GM12878 (cell line): ENCODE measurements around the gene GLMN. TPM values are rescaled to one million over a fixed set of nuclear protein-coding genes. Genes with fewer than 3 reads are reported as not detected.

Source experiments
- ATAC-seq: fragments of 200-7000 bp; cut with Tn5 transposase; 3 replicates; pipeline ENCODE4 v1.9.1; 2020; ENCODE audit warnings: mild to moderate bottlenecking, moderate library complexity
- BruUV-seq: library from RNA; stranded (reverse); fragments of 400-500 nt; replicated peaks from 2 replicates; lab custom pipeline; 2021; lab: Mats Ljungman, UMichigan
- CTCF ChIA-PET: fragments of 300-600 bp; sonication (Branson Sonifier 250); formaldehyde crosslinking; extraction: SDS; loops from one replicate; lab custom pipeline; 2021; ENCODE audit warnings: inconsistent platforms; lab: Yijun Ruan, JAX
- POLR2A ChIA-PET: fragments of 350-600 bp; formaldehyde crosslinking; extraction: SDS; loops from one replicate; lab custom pipeline; 2021; ENCODE audit warnings: inconsistent platforms; lab: Charles Lee
- RAD21 ChIA-PET: fragments of 300-600 bp; sonication (Branson Sonifier 250); formaldehyde crosslinking; loops from one replicate; lab custom pipeline; 2023; ENCODE audit warnings: antibody characterized with exemption; ENCODE audit not compliant: unreplicated experiment; lab: Charles Lee
- SMC1A ChIA-PET: fragments of 300-600 bp; sonication (Branson Sonifier 250); formaldehyde crosslinking; loops from one replicate; lab custom pipeline; 2023; ENCODE audit not compliant: unreplicated experiment, uncharacterized antibody; lab: Charles Lee
- DNase-seq: peaks from one replicate; pipeline ENCODE4 v3.0.0-alpha.2; 2011; ENCODE audit warnings: low read depth, low spot score
- FAIRE-seq: peaks from 3 replicates; lab custom pipeline; 2011; peaks lifted over from hg19 to GRCh38; lab: Jason Lieb, UNC
- H2AFZ ChIP-seq: 2 replicates; pipeline ENCODE4 v1.6.0; 2011; ENCODE audit warnings: low read depth, low read length, control low read depth; ENCODE audit not compliant: control insufficient read depth
- H3K27ac ChIP-seq: 2 replicates; pipeline ENCODE4 v1.5.1; 2011; ENCODE audit warnings: control low read depth; ENCODE audit not compliant: control insufficient read depth, insufficient read depth
- H3K27me3 ChIP-seq, 2 experiments: replicated peaks in 1 of 2; 2 replicates each; pipeline versions ENCODE4 v1.6.0 to v1.6.1; 2011; ENCODE audit warnings: low read length in 1 of 2; ENCODE audit not compliant: control insufficient read depth in 2 of 2, insufficient read depth in 2 of 2
- H3K36me3 ChIP-seq, 2 experiments: 2 replicates each; pipeline ENCODE4 v1.5.1; 2011; ENCODE audit warnings: low read length in 1 of 2; ENCODE audit not compliant: control insufficient read depth in 2 of 2, insufficient read depth in 2 of 2
- H3K4me1 ChIP-seq: 2 replicates; pipeline ENCODE4 v1.6.1; 2011; ENCODE audit warnings: mild to moderate bottlenecking, low read length, moderate library complexity, mixed read lengths; ENCODE audit not compliant: control insufficient read depth, insufficient read depth
- H3K4me2 ChIP-seq: 2 replicates; pipeline ENCODE4 v1.6.0; 2011; ENCODE audit warnings: control low read depth; ENCODE audit not compliant: control insufficient read depth, insufficient read depth
- H3K4me3 ChIP-seq: fragments of 200-600 bp; sonication (generic); 2 replicates; pipeline ENCODE4 v1.5.1; 2016
- H3K79me2 ChIP-seq: 2 replicates; pipeline ENCODE4 v1.6.0; 2011; ENCODE audit warnings: low read length; ENCODE audit not compliant: control insufficient read depth, insufficient read depth
- H3K9ac ChIP-seq: 2 replicates; pipeline ENCODE4 v1.8.0; 2011; ENCODE audit warnings: low read length, control low read depth, mixed read lengths; ENCODE audit not compliant: control insufficient read depth, insufficient read depth
- H3K9me3 ChIP-seq: replicated peaks from 3 replicates; pipeline ENCODE4 v1.5.1; 2011; ENCODE audit warnings: mild to moderate bottlenecking, low read length; ENCODE audit not compliant: control insufficient read depth, insufficient read depth
- H4K20me1 ChIP-seq: 2 replicates; pipeline ENCODE4 v1.6.0; 2011; ENCODE audit not compliant: control insufficient read depth, insufficient read depth
- CHD1 ChIP-seq: IDR thresholded peaks from 2 replicates; pipeline ENCODE4 v1.6.1; 2012; ENCODE audit warnings: low read depth, low read length, improper control_type of control experiment
- EP300 ChIP-seq, 2 experiments: fragments of 150-350 bp in 1 of 2; IDR thresholded peaks; 2 replicates each; pipeline ENCODE4 v1.6.1; 2011 to 2012; ENCODE audit warnings: low read depth in 2 of 2, low read length in 2 of 2, borderline replicate concordance in 1 of 2, improper control_type of control experiment in 1 of 2, inconsistent platforms in 1 of 2; ENCODE audit not compliant: control insufficient read depth in 1 of 2
- FOS ChIP-seq: IDR thresholded peaks from 3 replicates; pipeline ENCODE4 v1.6.1; 2011; ENCODE audit warnings: borderline replicate concordance; ENCODE audit not compliant: insufficient read length; ENCODE audit errors: extremely low read depth
- FOXM1 ChIP-seq: IDR thresholded peaks from 2 replicates; pipeline ENCODE4 v1.6.1; 2012; ENCODE audit warnings: low read depth, mild to moderate bottlenecking, inconsistent platforms, low read length, moderate library complexity
- NBN ChIP-seq: fragments of 450-650 bp; IDR thresholded peaks from 2 replicates; pipeline ENCODE4 v1.6.1; 2016
- NR2C2 ChIP-seq: IDR thresholded peaks from 2 replicates; pipeline ENCODE4 v1.6.1; 2011; ENCODE audit warnings: borderline replicate concordance, low read depth; ENCODE audit not compliant: control insufficient read depth, insufficient read length
- RBBP5 ChIP-seq: fragments of 200-600 bp; sonication (generic); conservative IDR thresholded peaks from 2 replicates; pipeline ENCODE4 v1.6.1; 2016
- RCOR1 ChIP-seq: conservative IDR thresholded peaks from 2 replicates; pipeline ENCODE4 v1.6.1; 2012; ENCODE audit warnings: low read depth, low read length, improper control_type of control experiment
- SIN3A ChIP-seq: IDR thresholded peaks from 2 replicates; pipeline ENCODE4 v1.6.1; 2012; ENCODE audit warnings: low read depth, low read length, improper control_type of control experiment
- SMAD1 ChIP-seq: fragments of 450-650 bp; IDR thresholded peaks from 2 replicates; pipeline ENCODE4 v1.6.1; 2018; ENCODE audit warnings: mild to moderate bottlenecking, low read depth; ENCODE audit not compliant: partially characterized antibody
- SRF ChIP-seq, 2 experiments: IDR thresholded peaks; 2 replicates each; pipeline ENCODE4 v1.6.1; 2011; ENCODE audit warnings: low read depth in 2 of 2, low read length in 2 of 2, mild to moderate bottlenecking in 1 of 2, moderate library complexity in 1 of 2
- TARDBP ChIP-seq: IDR thresholded peaks from 2 replicates; pipeline ENCODE4 v1.6.1; 2016; ENCODE audit warnings: borderline replicate concordance
- WGBS: methylation state at CpG from one replicate; pipeline ENCODE4 v1.1.6; 2016; ENCODE audit warnings: low lambda C conversion rate; ENCODE audit not compliant: insufficient replicate concordance, insufficient coverage; ENCODE audit errors: missing lambda C conversion rate; 5-methylcytosine and 5-hydroxymethylcytosine counted together
- in situ Hi-C: fragments of 300-500 bp; cut with MboI; formaldehyde crosslinking; loops from 9 replicates; pipeline ENCODE4 v1.14.3; 2018; ENCODE audit warnings: mixed read lengths
- intact Hi-C: fragments of 100-400 bp; cut with micrococcal nuclease; formaldehyde crosslinking; loops from one replicate; pipeline ENCODE4 v1.14.2; 2022; ENCODE audit not compliant: unreplicated experiment
- polyA plus RNA-seq, 11 experiments: library from polyadenylated mRNA; depleted of rRNA in 4 of 11; unstranded in 6 of 11; stranded (reverse) in 5 of 11; fragments of >200 nt; fragmentation: Nextera tagmentation in 4 of 11; fragmentation: Illumina TruSeq in 1 of 11; extraction: Ambion mirVana in 4 of 11; extraction: Trizol in 1 of 11; gene quantifications; 1 replicate in 1 of 11; 2 replicates in 10 of 11; pipeline versions ENCODE4 v1.2.1 to v1.2.3, GENCODE V29; 2011 to 2016; ENCODE audit warnings: inconsistent platforms in 2 of 11, missing spikeins in 2 of 11, low read depth in 1 of 11
- total RNA-seq, 4 experiments: library from RNA; depleted of rRNA in 3 of 4; stranded (reverse); fragments of >200 nt in 3 of 4; fragmentation: Illumina TruSeq in 1 of 4; extraction: Trizol in 1 of 4; gene quantifications; 2 replicates each; pipeline versions ENCODE4 v1.2.1 to v1.2.3, GENCODE V29; 2013 to 2021
- TF ChIP-seq, protein P1 (sequence below): fragments of 450-650 bp; IDR thresholded peaks from 2 replicates; pipeline ENCODE4 v1.6.1; 2014; ENCODE audit warnings: mild to moderate bottlenecking
- TF ChIP-seq, protein P2 (sequence below), 3 experiments: IDR thresholded peaks in 2 of 3; conservative IDR thresholded peaks in 1 of 3; 2 replicates each; pipeline ENCODE4 v1.5.1; 2011; ENCODE audit warnings: low read depth in 3 of 3, low read length in 3 of 3, mild to moderate bottlenecking in 3 of 3, control low read depth in 2 of 3, moderate library complexity in 2 of 3, inconsistent platforms in 1 of 3, mixed read lengths in 1 of 3; ENCODE audit not compliant: control insufficient read depth in 2 of 3, insufficient read depth in 1 of 3; ENCODE audit errors: extremely low read depth in 1 of 3

GLMN gene
- total and polyA plus RNA-seq, 10 of the 15 experiments (the other 5 are each of a cell fraction or from before 2014, with no cell fraction given), result 11.5 to 33.7 (median 16.7) TPM

DNA sequence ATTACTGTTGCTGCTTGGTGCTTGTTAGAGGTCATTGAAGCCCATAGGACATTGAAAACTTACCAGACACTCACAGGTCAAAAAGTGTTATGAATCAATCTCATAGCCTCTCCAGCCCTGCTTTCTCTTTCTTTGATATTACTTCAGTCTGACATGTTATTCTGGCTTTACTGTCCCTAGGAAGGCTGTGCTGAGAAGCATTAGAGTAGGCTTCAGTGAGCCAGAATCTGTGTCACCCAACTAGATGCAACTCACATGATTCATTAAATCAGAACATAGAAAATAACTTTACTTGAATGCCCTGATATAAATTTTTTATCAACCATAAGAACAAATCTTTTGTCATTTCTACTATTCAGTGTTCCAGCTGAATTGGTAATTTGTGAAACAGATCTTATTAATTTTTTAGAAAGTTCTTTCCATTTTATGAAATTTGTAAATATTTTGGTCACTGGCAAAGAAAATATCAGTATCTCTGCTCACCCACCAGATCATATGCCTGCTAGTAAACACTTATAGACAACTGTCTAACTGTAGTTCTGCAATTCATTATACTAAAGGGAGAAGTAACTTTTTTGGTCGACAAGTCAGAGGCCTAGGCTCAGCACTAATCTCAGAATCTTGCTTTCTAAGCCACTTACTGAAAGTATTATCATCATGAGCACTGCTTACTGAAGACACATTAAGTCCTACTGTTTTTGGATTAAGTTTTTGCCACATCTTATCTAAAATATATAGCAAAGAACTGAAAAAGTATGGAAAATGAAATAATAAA lies 48.3 kb upstream of the GLMN start:
- TF ChIP-seq NBN (no peak), CHD1 (no peak), FOS (no peak)
- TF ChIP-seq, all 136 proteins: peak for 0
- Histone ChIP-seq H3K4me2 (no peak overlapping the region), H3K4me3 (no peak overlapping the region), H3K9ac (no peak overlapping the region), H3K27ac (no peak overlapping the region), H3K9me3 (peaks cover under 1% of the 10 kb centered on the region; the same call in 1 of the 3 replicates), H3K27me3 (no peaks in the 10 kb centered on the region), H3K79me2 (no peaks in the 10 kb centered on the region), H3K36me3 (peaks cover 0 to 16% of the 10 kb centered on the region in 2 experiments; a peak in 3 of 4 replicates), H3K4me1 (no peaks in the 10 kb centered on the region; the same call in 1 of the 2 replicates), H2AFZ (no peak overlapping the region), H4K20me1 (no peaks in the 10 kb centered on the region)
- FAIRE-seq (no peak), DNase-seq (no peak), ATAC-seq (no peak)
- POLR2A ChIA-PET, result no interaction called here
- RAD21 ChIA-PET, result no interaction called here
- CTCF ChIA-PET, result interaction anchor here (1.5 kb wide), 1 partner anchor 37 kb away, joined by 4 read pairs; no protein-coding TSS in a partner anchor
- 48% methylated on average over 1 of the region's 1 CpG for WGBS
- intact Hi-C loops (no loop called here), in situ Hi-C loops (no loop called here)
- BruUV-seq, result no TSS peak
- SMC1A ChIA-PET, result interaction anchor here (1.2 kb wide), 1 partner anchor 10 kb away, joined by 4 read pairs; no protein-coding TSS in a partner anchor

DNA sequence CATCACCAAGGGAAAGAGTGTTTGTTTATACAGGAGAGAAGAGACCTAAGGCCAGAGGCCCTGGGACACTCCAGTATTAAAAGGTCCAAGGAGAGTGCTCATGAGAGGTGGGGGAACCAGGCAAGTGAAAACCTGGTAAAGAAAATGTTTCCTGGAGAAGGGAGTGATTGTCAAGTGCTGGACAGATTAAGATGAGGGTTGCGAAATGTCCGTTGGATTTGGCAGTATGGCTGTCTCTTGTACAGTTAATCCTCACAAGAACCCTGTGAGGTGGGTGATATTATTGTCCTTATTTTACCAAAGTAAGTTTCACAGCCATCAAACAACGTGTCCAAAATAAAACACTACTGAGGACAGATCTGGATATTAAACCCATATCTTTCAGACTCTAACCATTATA lies 44.3 kb upstream of the GLMN start:
- H3K9ac ChIP-seq, result no peak overlapping the region
- FAIRE-seq, result no peak
- H3K27me3 ChIP-seq, result no peaks in the 10 kb centered on the region
- POLR2A ChIA-PET, result no interaction called here
- no peak overlapping the region for H3K4me2 ChIP-seq
- H3K79me2 ChIP-seq, result no peaks in the 10 kb centered on the region
- H3K4me1 ChIP-seq, result no peaks in the 10 kb centered on the region; the same call in 1 of the 2 replicates
- RAD21 ChIA-PET, result no interaction called here
- no TSS peak for BruUV-seq
- intact Hi-C loops (no loop called here), in situ Hi-C loops (no loop called here)
- CTCF ChIA-PET, result no interaction called here
- no peak overlapping the region for H3K27ac ChIP-seq
- no peak for DNase-seq
- no peaks in the 10 kb centered on the region for H4K20me1 ChIP-seq
- H3K9me3 ChIP-seq, result no peaks in the 10 kb centered on the region
- H3K36me3 ChIP-seq, result peaks cover 0 to 13% of the 10 kb centered on the region in 2 experiments; a peak in 2 of 4 replicates
- H3K4me3 ChIP-seq, result no peak overlapping the region
- 95% methylated on average over 3 of the region's 3 CpGs for WGBS
- no peak overlapping the region for H2AFZ ChIP-seq
- SMC1A ChIA-PET, result interaction anchor here (1.7 kb wide), 1 partner anchor 32 kb away, joined by 4 read pairs; no protein-coding TSS in a partner anchor
- ATAC-seq, result no peak
- TF ChIP-seq, protein P1, sequence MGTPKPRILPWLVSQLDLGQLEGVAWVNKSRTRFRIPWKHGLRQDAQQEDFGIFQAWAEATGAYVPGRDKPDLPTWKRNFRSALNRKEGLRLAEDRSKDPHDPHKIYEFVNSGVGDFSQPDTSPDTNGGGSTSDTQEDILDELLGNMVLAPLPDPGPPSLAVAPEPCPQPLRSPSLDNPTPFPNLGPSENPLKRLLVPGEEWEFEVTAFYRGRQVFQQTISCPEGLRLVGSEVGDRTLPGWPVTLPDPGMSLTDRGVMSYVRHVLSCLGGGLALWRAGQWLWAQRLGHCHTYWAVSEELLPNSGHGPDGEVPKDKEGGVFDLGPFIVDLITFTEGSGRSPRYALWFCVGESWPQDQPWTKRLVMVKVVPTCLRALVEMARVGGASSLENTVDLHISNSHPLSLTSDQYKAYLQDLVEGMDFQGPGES, result no peak
- TF ChIP-seq SIN3A (no peak), TARDBP (no peak), EP300 (IDR thresholded peaks at IDR 0.05; ENCODE audit: borderline replicate concordance in 1 of 2, control insufficient read depth in 1 of 2, low read depth in 2 of 2, low read length in 2 of 2) (no peak), FOXM1 (no peak), SMAD1 (no peak), RBBP5 (no peak), NR2C2 (no peak), RCOR1 (no peak), SRF (IDR thresholded peaks at IDR 0.05; ENCODE audit: low read depth in 2 of 2, low read length in 2 of 2) (no peak)
- TF ChIP-seq, protein P2, sequence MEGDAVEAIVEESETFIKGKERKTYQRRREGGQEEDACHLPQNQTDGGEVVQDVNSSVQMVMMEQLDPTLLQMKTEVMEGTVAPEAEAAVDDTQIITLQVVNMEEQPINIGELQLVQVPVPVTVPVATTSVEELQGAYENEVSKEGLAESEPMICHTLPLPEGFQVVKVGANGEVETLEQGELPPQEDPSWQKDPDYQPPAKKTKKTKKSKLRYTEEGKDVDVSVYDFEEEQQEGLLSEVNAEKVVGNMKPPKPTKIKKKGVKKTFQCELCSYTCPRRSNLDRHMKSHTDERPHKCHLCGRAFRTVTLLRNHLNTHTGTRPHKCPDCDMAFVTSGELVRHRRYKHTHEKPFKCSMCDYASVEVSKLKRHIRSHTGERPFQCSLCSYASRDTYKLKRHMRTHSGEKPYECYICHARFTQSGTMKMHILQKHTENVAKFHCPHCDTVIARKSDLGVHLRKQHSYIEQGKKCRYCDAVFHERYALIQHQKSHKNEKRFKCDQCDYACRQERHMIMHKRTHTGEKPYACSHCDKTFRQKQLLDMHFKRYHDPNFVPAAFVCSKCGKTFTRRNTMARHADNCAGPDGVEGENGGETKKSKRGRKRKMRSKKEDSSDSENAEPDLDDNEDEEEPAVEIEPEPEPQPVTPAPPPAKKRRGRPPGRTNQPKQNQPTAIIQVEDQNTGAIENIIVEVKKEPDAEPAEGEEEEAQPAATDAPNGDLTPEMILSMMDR (IDR thresholded peaks at IDR 0.05 in 2 of 3, conservative IDR thresholded peaks at IDR 0.05 in 1 of 3; ENCODE audit: control insufficient read depth in 2 of 3, extremely low read depth in 1 of 3, insufficient read depth in 1 of 3, low read depth in 3 of 3, low read length in 3 of 3), result no peak
